ENCODE data around the gene SH3PXD2A. TPM values are rescaled to one million over a fixed set of nuclear protein-coding genes. Genes with fewer than 3 reads are reported as not detected.

SH3PXD2A gene
- total and polyA plus RNA-seq, 10 of the 15 experiments (the other 5 are each of a cell fraction or from before 2014, with no cell fraction given), result 0.63 to 14.0 (median 4.4) TPM

- TF ChIP-seq PAX5 (IDR thresholded peaks at IDR 0.05; ENCODE audit: borderline replicate concordance, low read depth, low read length), result peak; percentile 71; the same call in 1 of the 2 replicates
- TF ChIP-seq POLR2AphosphoS2 (IDR thresholded peaks at IDR 0.05; ENCODE audit: low read depth, low read length), result 0 out of 2 replicates have a peak, but pooled peaks have one; percentile 50
- peak; percentile 43 to 50; a peak in 2 of 4 replicates for TF ChIP-seq EP300 (IDR thresholded peaks at IDR 0.05; ENCODE audit: borderline replicate concordance in 1 of 2, control insufficient read depth in 1 of 2, low read depth in 2 of 2, low read length in 2 of 2)
- TF ChIP-seq BCL3 (IDR thresholded peaks at IDR 0.05; ENCODE audit: borderline replicate concordance, insufficient read depth, low read depth, low read length, poor library complexity, severe bottlenecking), result peak; percentile 30
- no peak for TF ChIP-seq NFIC (IDR thresholded peaks at IDR 0.05; ENCODE audit: low read depth, low read length)
- no peak for TF ChIP-seq ASH2L (IDR thresholded peaks at IDR 0.05; ENCODE audit: borderline replicate concordance, low read depth)
- TF ChIP-seq, protein P1, sequence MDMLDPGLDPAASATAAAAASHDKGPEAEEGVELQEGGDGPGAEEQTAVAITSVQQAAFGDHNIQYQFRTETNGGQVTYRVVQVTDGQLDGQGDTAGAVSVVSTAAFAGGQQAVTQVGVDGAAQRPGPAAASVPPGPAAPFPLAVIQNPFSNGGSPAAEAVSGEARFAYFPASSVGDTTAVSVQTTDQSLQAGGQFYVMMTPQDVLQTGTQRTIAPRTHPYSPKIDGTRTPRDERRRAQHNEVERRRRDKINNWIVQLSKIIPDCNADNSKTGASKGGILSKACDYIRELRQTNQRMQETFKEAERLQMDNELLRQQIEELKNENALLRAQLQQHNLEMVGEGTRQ (IDR thresholded peaks at IDR 0.05; ENCODE audit: borderline replicate concordance, low read depth, low read length), result peak; percentile 81
- TF ChIP-seq RELA (IDR thresholded peaks at IDR 0.05; ENCODE audit: borderline replicate concordance, partially characterized antibody), result peak; percentile 95
- TF ChIP-seq NBN (IDR thresholded peaks at IDR 0.05), result 0 out of 2 replicates have a peak, but pooled peaks have one; percentile 16
- TF ChIP-seq IKZF2 (IDR thresholded peaks at IDR 0.05), result peak; percentile 39 to 56; a peak in 3 of 4 replicates
- TF ChIP-seq MAX (IDR thresholded peaks at IDR 0.05; ENCODE audit: low read depth, low read length), result peak; percentile 65
- peak; percentile 76; the same call in 1 of the 2 replicates for TF ChIP-seq MXI1 (IDR thresholded peaks at IDR 0.05; ENCODE audit: low read depth, low read length)
- TF ChIP-seq IKZF1 (conservative IDR thresholded peaks at IDR 0.05), result peak; percentile 60
- TF ChIP-seq MLLT1 (IDR thresholded peaks at IDR 0.05), result no peak
- TF ChIP-seq POLR2AphosphoS5 (IDR thresholded peaks at IDR 0.05; ENCODE audit: low read length), result no peak; the same call in 1 of the 2 replicates
- TF ChIP-seq, protein P2, sequence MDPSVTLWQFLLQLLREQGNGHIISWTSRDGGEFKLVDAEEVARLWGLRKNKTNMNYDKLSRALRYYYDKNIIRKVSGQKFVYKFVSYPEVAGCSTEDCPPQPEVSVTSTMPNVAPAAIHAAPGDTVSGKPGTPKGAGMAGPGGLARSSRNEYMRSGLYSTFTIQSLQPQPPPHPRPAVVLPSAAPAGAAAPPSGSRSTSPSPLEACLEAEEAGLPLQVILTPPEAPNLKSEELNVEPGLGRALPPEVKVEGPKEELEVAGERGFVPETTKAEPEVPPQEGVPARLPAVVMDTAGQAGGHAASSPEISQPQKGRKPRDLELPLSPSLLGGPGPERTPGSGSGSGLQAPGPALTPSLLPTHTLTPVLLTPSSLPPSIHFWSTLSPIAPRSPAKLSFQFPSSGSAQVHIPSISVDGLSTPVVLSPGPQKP (IDR thresholded peaks at IDR 0.05; ENCODE audit: low read depth, low read length), result peak; percentile 18; the same call in 1 of the 2 replicates
- TF ChIP-seq HDGF (IDR thresholded peaks at IDR 0.05), result peak; percentile 40; the same call in 1 of the 2 replicates
- TF ChIP-seq POLR2A (IDR thresholded peaks at IDR 0.05; ENCODE audit: low read depth, low read length), result peak; percentile 82
Observed at GRCh38 chr10:103678178-103678526, 177.2 kb downstream of the SH3PXD2A start (continued).

Data from GM12878 (cell line).